Neural progenitor cell (in vitro differentiated cells): ENCODE results near the gene FRYL.

Experiments
- EZH2phosphoT487 ChIP-seq: fragments of 200-600 bp; sonication (generic); IDR thresholded peaks from 2 replicates; pipeline ENCODE4 v1.6.1; 2017; ENCODE audit warnings: antibody characterized with exemption
- TF ChIP-seq, protein P1 (sequence below): fragments of 200-600 bp; sonication (generic); IDR thresholded peaks from 2 replicates; pipeline ENCODE4 v1.5.1; 2017; ENCODE audit warnings: antibody characterized with exemption, mild to moderate bottlenecking

DNA sequence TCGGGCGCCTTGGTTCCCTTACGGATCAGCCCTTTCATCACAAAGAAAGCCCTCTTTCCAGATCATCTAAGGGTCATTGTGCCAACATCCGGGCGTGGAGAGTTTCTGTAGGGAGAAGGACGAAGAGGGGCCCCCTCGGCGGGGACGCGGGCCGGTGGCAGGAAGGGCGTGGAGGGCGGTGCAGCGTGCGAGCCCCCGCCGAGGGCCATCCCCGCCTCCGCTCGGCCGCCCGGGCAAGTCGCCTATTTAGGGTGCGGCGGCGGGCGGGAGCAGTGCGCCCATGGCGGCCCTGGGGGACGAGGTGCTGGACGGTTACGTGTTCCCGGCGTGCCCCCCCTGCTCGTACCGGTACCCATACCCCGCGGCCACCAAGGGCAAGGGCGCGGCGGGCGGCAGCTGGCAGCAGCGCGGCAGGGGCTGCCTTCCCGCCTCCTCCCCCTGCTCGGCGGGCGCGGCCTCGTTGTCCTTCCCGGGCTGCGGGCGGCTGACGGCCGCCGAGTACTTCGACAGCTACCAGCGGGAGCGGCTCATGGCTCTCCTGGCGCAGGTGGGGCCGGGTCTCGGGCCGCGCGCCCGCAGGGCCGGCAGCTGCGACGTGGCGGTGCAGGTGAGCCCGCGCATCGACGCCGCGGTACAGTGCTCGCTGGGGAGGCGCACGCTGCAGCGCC is 289.9 kb downstream of the FRYL start, which contains the start of gene ZAR1:
- TF ChIP-seq, protein P1, sequence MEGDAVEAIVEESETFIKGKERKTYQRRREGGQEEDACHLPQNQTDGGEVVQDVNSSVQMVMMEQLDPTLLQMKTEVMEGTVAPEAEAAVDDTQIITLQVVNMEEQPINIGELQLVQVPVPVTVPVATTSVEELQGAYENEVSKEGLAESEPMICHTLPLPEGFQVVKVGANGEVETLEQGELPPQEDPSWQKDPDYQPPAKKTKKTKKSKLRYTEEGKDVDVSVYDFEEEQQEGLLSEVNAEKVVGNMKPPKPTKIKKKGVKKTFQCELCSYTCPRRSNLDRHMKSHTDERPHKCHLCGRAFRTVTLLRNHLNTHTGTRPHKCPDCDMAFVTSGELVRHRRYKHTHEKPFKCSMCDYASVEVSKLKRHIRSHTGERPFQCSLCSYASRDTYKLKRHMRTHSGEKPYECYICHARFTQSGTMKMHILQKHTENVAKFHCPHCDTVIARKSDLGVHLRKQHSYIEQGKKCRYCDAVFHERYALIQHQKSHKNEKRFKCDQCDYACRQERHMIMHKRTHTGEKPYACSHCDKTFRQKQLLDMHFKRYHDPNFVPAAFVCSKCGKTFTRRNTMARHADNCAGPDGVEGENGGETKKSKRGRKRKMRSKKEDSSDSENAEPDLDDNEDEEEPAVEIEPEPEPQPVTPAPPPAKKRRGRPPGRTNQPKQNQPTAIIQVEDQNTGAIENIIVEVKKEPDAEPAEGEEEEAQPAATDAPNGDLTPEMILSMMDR: no peak
- TF ChIP-seq EZH2phosphoT487: peak; percentile 88
